HG02571 (cell line): ENCODE data around the gene CD84.
"Not testable (repeated sequence)": the region's sequence is repeated elsewhere in the genome, so short reads cannot be mapped to it uniquely, and the experiment has no call there.

ENCODE experiments used
- ATAC-seq: cut with Tn5 transposase; IDR thresholded peaks from one replicate; pipeline ENCODE4 v1.9.1; 2021; ENCODE audit warnings: mild to moderate bottlenecking, moderate library complexity; ENCODE audit not compliant: unreplicated experiment

Gene CD84

GRCh38 chr1:160575112-160575664 lies 4.1 kb downstream of the CD84 start:
- no peak for ATAC-seq

- ATAC-seq: no peak
Measured at GRCh38 chr1:160570840-160571239, 8.5 kb downstream of the CD84 start.

GRCh38 chr1:160569806-160570205 lies 9.5 kb downstream of the CD84 start:
- ATAC-seq: no peak

GRCh38 chr1:160567858-160568682 lies 11.2 kb downstream of the CD84 start:
- ATAC-seq: no peak

GRCh38 chr1:160567341-160567740 lies 12.0 kb downstream of the CD84 start:
- no peak for ATAC-seq

- ATAC-seq: no peak
Measured at GRCh38 chr1:160565564-160565963, 13.7 kb downstream of the CD84 start.

GRCh38 chr1:160563230-160563629 lies 16.1 kb downstream of the CD84 start:
- ATAC-seq: not testable (repeated sequence)

- ATAC-seq: not testable (repeated sequence)
Measured at GRCh38 chr1:160562745-160563144, 16.6 kb downstream of the CD84 start.

- ATAC-seq: no peak
Measured at GRCh38 chr1:160560806-160561205, 18.5 kb downstream of the CD84 start.

- no peak for ATAC-seq
Measured at GRCh38 chr1:160560045-160560705, 19.1 kb downstream of the CD84 start.

- not testable (repeated sequence) for ATAC-seq
Measured at GRCh38 chr1:160559437-160559836, 19.9 kb downstream of the CD84 start.

GRCh38 chr1:160558660-160559380 lies 20.5 kb downstream of the CD84 start:
- ATAC-seq: no peak

- no peak for ATAC-seq
Measured at GRCh38 chr1:160553778-160554177, 25.5 kb downstream of the CD84 start.

GRCh38 chr1:160552425-160552824 lies 26.9 kb downstream of the CD84 start:
- ATAC-seq: no peak

GRCh38 chr1:160550572-160551034 lies 28.7 kb downstream of the CD84 start:
- no peak for ATAC-seq

GRCh38 chr1:160549665-160550006 lies 29.7 kb downstream of the CD84 start:
- ATAC-seq: no peak

GRCh38 chr1:160548960-160549664 lies 30.2 kb downstream of the CD84 start:
- no peak for ATAC-seq

- no peak for ATAC-seq
Measured at GRCh38 chr1:160548183-160548582, 31.1 kb downstream of the CD84 start.

- no peak for ATAC-seq
Measured at GRCh38 chr1:160547422-160547821, 31.9 kb downstream of the CD84 start.

GRCh38 chr1:160546942-160547341 lies 32.4 kb downstream of the CD84 start:
- ATAC-seq: no peak

GRCh38 chr1:160544647-160545046 lies 34.6 kb downstream of the CD84 start:
- no peak for ATAC-seq
